LNCAP (cell line): ENCODE results near the gene VEGFA.

Experiments
- TF ChIP-seq, protein P1 (sequence below): fragments of 450-650 bp; IDR thresholded peaks from 2 replicates; pipeline ENCODE4 v1.5.1; 2017; ENCODE audit warnings: mild to moderate bottlenecking

VEGFA gene

DNA sequence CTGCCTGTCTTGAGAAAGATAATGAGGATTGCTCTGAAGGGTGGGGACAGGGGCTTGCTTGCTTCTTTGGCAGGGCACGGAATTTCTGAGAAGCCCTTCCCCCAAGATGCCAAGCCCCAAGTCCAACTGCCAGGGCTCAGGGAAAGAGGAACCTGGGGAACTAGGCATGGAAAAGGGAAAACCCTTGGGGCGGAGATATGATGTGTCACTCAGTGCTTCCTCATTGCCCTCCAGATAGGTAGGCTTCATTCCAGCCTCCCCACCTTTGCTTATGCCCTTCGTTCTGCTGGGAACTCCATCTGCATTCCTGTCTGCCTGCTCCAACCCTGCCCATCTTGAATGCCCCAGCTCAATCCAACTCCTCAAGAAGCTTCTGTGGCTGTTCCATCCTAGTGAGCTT, 61.2 kb downstream of the VEGFA start:
- TF ChIP-seq, protein P1, sequence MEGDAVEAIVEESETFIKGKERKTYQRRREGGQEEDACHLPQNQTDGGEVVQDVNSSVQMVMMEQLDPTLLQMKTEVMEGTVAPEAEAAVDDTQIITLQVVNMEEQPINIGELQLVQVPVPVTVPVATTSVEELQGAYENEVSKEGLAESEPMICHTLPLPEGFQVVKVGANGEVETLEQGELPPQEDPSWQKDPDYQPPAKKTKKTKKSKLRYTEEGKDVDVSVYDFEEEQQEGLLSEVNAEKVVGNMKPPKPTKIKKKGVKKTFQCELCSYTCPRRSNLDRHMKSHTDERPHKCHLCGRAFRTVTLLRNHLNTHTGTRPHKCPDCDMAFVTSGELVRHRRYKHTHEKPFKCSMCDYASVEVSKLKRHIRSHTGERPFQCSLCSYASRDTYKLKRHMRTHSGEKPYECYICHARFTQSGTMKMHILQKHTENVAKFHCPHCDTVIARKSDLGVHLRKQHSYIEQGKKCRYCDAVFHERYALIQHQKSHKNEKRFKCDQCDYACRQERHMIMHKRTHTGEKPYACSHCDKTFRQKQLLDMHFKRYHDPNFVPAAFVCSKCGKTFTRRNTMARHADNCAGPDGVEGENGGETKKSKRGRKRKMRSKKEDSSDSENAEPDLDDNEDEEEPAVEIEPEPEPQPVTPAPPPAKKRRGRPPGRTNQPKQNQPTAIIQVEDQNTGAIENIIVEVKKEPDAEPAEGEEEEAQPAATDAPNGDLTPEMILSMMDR = no peak

DNA sequence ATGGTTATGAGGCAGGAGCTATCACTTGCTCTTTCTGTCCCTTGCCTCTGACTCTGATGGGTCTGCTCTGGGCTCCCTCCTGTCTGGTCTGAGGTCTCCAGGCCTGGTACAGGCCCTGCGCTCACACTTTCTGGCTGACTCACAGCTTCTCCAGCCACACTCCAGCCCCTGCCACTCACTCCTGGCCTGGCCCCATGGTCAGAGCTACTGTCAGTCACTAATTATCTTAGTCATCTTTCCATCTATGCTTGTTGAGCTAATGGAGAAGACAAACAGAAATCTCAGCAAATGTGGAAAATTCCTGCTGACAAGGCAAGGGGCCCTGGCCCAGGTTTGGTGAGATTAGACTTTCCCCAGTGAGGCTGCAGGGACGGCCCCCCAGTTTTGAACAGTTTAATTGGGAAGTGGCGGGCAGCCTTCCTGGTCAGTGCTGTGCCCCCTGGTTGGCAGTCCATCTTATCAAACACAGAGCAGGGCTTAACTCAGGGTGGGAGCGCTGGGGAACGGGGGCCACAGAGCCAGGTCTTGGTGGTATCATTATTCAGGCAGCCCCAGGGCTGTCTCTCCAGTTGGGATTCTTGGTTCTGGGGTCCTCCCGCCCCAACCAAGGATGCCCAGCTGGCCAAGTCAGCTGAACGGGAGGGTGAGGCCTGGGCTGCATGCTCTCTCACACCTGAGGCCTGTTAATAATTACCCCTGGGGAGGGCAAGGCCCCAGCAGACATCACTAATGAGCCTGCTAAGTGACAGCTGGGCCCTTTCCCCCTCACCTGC, 63.4 kb downstream of the VEGFA start:
- TF ChIP-seq, protein P1 = no peak

DNA sequence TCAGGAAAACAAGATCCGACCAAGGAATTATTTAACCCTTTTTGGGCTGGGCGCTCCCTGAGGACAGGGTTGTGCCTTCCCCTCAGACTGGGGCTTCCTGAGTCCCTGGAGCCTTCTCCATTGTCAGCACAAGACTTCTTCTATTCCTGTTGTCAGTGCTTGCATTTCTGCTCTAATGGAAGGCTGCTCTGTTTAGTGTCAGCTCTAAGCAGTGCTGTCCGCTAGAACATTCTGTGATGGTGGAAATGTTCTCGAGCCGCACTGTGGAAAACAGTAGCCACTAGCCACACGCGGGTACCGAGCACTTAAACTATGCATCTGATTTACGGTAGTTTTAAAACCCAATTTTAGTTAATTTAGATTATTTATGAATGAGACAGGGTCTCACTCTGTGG, 64.0 kb downstream of the VEGFA start:
- TF ChIP-seq, protein P1 = no peak

DNA sequence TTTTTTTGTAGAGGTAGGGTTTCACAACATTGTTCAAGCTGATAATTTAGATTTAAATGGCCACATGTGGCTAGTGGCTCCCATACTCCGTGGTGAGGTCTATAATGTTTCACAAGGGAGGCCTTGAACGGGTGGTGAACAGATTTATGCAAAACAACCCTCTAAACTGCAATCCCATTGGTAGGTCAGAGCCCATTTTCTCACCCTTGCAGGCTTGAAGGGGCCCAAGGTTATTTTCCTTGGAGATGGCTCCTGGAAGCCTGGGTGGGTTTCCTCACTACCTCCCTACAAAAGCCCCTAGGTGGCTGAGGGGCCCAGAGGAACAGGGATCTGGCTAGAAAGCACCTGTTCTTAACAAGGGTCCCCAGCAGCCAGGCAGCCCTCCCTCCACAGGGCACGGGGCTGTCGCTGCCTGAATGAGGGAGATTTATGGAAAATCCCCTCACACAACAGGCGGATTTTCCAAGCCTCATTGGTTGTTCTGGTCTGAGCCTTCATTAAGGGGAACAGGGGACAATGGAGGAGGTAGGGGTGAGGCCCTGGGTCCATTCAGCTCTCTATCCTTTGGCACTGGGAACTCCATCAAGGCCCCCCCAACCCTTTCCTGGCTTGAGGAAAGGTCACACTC, 64.6 kb downstream of the VEGFA start:
- TF ChIP-seq, protein P1 = no peak

DNA sequence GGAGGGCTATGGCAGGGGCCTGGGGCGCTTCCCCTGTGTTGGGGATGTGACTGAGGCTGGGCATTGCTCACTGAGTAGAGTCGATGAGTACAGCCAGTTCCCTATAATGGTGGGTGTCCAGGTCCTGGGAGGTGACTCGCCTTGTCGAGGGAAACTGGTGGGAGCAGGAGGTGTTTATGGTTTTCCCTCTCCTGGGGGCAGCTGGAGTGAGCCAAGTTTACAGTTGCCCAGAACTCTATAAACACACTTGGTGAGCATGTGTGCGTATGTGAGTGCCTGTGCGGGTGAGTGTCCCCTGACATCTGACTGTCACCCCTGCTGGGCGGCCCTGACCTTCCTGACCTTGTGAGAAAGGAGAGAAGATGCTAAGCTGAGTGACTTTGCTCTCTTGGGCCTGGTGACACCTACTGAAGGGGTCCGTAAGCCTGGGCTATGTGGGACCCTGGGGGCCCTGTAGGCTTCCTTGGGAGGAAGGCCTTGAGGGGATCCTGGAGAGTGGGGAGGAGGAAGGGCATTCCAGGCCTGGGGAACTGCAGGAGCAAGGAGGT, 65.9 kb downstream of the VEGFA start:
- TF ChIP-seq, protein P1 = no peak
